ENCODE measurements around the gene TMC1.
"Not testable (repeated sequence)": the region's sequence is repeated elsewhere in the genome, so short reads cannot be mapped to it uniquely, and the experiment has no call there.

TMC1 gene

GRCh38 chr9:72827950-72828731, 306.7 kb downstream of the TMC1 start:
- DNase-seq (ENCODE audit: insufficient read length, low spot score) (no peak), FAIRE-seq (peak; percentile 98)
- TF ChIP-seq CTCF (IDR thresholded peaks at IDR 0.05; ENCODE audit: insufficient read depth, missing control alignments) = no peak

DNA sequence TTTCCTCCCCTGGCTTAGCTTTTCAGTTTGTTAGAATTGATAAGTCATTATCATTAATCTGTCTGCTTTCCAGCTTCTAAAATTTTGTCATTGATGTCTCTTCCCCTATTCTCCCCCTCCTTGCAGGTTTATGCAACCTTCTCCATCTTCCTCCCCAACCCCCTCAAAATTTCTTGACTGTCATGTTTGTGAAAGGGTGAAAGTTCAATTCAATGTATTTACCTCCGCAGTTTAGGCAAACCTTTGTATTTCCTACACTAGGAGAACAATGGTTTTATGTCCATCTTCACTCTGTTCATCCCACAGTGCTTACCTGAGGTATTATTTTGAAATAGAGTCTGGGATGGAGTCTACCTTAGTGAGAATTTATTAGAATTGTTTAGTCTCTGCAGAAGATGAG, 313.6 kb downstream of the TMC1 start:
- no peak for DNase-seq (ENCODE audit: insufficient read length, low spot score)
- FAIRE-seq = no peak
- TF ChIP-seq CTCF (IDR thresholded peaks at IDR 0.05; ENCODE audit: insufficient read depth, missing control alignments) = no peak

DNA sequence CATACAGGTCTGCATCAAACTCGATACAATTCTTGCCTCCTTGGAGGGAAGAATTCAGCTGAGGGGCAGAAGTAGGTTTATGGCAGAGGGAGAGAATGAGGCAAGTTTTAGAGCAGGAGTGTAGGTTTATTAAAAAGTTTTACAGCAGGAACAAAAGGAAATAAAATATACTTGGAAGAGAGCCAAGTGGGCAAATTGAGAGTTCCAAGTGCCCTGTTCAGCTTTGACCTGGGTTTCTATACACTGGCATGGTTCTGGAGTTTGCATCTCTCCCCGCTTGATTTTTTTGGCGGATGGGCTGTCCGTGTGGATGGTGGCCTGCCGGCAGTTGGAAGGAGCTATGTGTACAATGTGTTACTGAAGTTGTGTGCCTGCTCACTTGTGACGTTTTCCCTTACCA, 315.4 kb downstream of the TMC1 start:
- no peak for DNase-seq (ENCODE audit: insufficient read length, low spot score)
- no peak for FAIRE-seq
- TF ChIP-seq CTCF (IDR thresholded peaks at IDR 0.05; ENCODE audit: insufficient read depth, missing control alignments) = no peak

GRCh38 chr9:72839085-72839484, 317.7 kb downstream of the TMC1 start:
- TF ChIP-seq CTCF (IDR thresholded peaks at IDR 0.05; ENCODE audit: insufficient read depth, missing control alignments) = no peak
- DNase-seq (ENCODE audit: insufficient read length, low spot score) (no peak), FAIRE-seq (no peak)

GRCh38 chr9:72843520-72844439, 322.4 kb downstream of the TMC1 start:
- no peak for FAIRE-seq
- DNase-seq (ENCODE audit: insufficient read length, low spot score) = no peak
- no peak for TF ChIP-seq CTCF (IDR thresholded peaks at IDR 0.05; ENCODE audit: insufficient read depth, missing control alignments)

DNA sequence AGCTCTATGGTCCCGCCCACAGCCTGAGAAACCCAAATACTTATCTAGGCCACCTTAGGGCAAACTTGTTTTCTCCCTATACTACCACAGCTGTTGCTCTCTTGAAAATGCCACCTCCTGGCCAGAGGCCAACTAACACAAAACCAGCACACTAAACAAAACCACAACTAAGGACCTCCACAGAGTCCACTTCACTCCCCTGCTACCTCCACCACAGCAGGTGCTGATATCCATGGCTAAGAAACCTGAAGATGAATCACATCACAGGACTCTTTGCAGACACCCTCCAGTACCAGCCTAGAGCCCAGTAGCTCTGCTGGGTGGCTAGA, 323.0 kb downstream of the TMC1 start:
- FAIRE-seq = no peak

GRCh38 chr9:72845052-72845451, 323.6 kb downstream of the TMC1 start:
- DNase-seq (ENCODE audit: insufficient read length, low spot score); FAIRE-seq: not testable (repeated sequence)

More for the DNA sequence above, 323.0 kb downstream of the TMC1 start:
- no peak for TF ChIP-seq CTCF (IDR thresholded peaks at IDR 0.05; ENCODE audit: insufficient read depth, missing control alignments)
- no peak for DNase-seq (ENCODE audit: insufficient read length, low spot score)

- FAIRE-seq; DNase-seq (ENCODE audit: insufficient read length, low spot score): not testable (repeated sequence)
These were observed 328.8 kb downstream of the TMC1 start for GRCh38 chr9:72850209-72850608.

Measured in D721Med (cell line).